HG02870 (cell line): Measurements from ENCODE around the gene PTPRD.

Experiments used
- ATAC-seq: cut with Tn5 transposase; IDR thresholded peaks from one replicate; pipeline ENCODE4 v1.9.1; 2021; ENCODE audit warnings: mild to moderate bottlenecking, moderate library complexity; ENCODE audit not compliant: unreplicated experiment

Gene PTPRD

GRCh38 chr9:8569823-8570222 is 2043.0 kb downstream of the PTPRD start:
- no peak for ATAC-seq

- ATAC-seq = no peak
These were observed 2044.7 kb downstream of the PTPRD start for GRCh38 chr9:8567963-8568579.

GRCh38 chr9:8564960-8565359 is 2047.8 kb downstream of the PTPRD start:
- ATAC-seq = no peak

- no peak for ATAC-seq
These were observed 2052.0 kb downstream of the PTPRD start for GRCh38 chr9:8560560-8561525.

DNA sequence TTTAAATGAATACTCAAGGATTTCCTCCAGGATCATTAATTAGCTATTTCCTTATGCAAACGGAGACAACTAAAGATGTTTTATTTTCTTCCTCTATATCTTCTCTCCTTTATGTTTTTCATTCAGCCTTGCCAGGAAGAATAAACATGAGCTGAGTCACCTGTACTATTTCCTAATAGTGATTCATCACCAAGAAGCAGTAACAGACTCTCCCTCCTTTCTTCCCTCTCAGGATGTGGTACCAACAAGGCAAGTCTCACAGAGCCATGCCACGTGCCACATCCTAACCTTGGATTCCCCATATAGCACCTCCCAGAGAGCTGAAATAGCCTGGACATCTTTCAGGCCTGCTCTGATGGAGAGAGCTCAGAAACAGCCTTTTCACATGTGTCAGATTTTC is 2054.6 kb downstream of the PTPRD start:
- ATAC-seq = no peak

DNA sequence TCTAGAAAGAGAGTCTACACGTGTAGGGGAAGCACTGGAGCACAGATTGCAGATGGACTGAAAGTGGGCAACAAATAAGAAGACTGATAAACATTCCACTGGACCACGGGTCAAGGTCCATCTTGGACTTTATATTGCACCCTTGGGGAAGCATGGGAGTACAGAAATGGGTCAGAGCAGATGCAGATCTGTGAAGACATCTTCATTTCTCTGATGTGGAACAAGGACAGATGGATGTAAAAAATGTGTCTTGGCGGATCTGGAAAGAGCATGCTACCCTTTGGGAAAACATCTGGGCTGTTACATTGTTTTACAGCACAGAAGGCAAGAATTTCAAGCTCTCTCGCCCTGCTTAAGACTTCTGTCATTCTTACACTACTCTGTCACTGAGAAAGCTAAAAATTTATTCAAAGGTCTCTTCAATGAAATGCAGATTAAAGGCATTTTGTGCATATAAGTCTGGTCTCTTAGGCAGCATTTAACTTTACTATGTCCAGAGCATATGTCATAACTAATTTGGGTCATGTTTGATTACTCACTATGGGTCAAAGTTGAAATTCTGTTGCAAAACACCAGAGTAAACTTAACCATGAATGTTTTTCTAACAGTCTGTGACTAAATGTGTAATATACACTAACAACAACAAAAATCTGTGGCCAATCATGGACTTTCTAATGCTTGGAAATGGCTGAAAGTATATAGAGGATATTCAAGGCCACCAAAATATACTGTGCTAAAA is 2056.9 kb downstream of the PTPRD start:
- ATAC-seq = no peak

GRCh38 chr9:8553444-8553843 is 2059.4 kb downstream of the PTPRD start:
- ATAC-seq = no peak

GRCh38 chr9:8552732-8553131 is 2060.1 kb downstream of the PTPRD start:
- no peak for ATAC-seq

DNA sequence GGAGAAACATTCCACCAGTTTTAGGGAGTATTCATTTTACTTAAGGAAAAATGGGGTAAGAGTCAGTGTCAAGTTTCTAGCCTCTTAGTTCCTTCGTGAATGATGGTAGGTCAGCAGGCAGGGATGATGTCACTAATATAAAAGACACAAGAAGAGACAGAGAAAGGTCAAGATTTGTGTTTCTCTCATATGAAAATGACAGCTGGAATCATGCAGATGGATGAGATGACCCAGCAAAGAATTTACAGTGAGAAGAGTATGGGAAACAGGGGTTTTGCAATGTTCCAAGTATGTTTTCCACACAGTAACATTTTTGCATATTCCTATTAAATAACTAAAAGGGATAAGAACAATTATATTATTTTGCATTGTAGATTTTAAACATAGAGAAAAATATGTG is 2063.6 kb downstream of the PTPRD start:
- ATAC-seq = no peak

- no peak for ATAC-seq
These were observed 2069.6 kb downstream of the PTPRD start for GRCh38 chr9:8543219-8543618.

- no peak for ATAC-seq
These were observed 2070.3 kb downstream of the PTPRD start for GRCh38 chr9:8542537-8542936.

GRCh38 chr9:8539681-8540197 is 2073.1 kb downstream of the PTPRD start:
- no peak for ATAC-seq

- ATAC-seq = no peak
These were observed 2076.0 kb downstream of the PTPRD start for GRCh38 chr9:8536845-8537244.

DNA sequence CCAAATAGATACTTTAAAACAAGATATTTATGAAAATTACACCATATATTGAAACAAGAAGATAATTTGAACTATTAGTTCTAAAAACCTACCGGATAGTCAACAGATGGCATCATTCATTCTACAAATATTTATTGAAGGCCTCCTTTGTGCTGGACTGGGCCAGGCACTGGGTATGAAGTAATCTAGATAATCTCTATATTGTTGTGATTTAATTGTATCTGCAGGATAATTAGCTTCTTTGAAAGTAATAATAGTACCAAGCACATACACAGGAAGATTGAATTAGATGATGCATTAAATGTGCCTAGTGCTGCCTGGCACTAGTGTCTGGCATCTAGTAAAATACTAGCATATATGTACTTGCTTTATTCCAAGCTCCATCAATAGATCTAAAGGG is 2078.0 kb downstream of the PTPRD start:
- ATAC-seq = no peak

GRCh38 chr9:8533681-8534080 is 2079.1 kb downstream of the PTPRD start:
- no peak for ATAC-seq

- ATAC-seq = no peak
These were observed 2080.9 kb downstream of the PTPRD start for GRCh38 chr9:8531826-8532415.

GRCh38 chr9:8521112-8521511 is 2091.7 kb downstream of the PTPRD start:
- ATAC-seq = no peak

DNA sequence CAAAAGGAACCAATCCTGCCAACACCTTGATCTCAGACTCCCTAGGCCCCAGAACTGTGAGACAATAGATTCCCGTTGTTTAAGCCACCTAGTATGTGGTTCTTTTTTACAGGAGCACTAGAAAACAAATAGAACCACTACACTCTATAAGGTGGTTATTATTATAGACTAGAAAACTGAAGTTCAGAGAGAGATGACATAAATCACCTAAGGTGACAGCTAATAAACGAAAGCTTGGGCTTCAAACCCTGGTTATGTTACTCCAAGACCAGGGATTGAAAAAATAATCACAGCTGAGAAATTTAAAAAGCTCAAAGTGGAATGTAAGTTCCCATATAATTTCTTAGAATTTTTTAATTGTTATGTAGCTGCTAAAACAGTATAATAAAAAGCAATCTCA is 2097.1 kb downstream of the PTPRD start:
- ATAC-seq = no peak

DNA sequence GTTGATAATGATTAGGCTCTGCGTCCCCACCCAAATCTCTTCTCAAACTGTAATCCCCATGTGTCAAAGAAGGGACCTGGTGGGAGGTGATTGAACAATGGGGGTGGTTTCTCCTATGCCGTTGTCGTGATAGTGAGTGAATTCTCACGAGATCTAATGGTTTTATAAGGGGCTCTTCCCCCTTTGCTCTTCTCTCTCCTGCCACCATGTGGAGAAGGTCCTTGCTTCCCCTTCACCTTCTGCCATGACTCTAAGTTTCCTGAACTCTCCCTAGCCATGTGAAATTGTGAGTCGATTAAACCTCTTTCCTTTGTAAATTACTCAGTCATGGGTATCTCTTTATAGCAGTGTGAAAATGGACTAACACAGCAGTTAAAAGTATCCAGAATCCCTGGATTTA is 2098.0 kb downstream of the PTPRD start:
- no peak for ATAC-seq

DNA sequence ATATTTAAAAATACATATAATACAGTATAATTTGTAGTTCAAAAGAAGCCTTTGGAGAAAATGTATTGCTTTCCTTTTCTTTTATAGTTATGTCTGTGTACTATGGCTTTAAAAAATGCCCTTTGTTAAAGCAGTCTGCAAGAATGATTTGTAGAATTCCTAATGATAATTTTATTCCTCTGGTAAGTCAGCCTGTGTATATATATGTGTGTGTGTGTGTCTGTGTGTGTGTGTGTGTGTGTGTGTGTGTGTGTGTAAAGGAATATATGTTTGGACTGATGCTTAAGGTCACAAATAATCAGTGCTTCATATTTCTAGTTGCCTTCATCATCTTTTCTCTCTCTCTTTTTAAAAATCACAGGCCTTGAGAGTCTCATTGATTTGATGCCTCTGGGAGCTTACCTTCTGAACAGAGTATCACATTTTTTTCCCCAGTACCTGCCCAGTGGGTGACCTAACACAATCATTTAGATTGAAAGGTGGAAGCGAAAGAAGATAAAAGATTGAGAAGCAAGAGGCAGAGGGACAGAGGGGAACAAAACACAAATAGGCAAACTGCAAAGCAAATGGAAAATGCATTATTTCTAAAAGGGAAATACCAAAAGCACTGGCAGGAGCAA is 2104.0 kb downstream of the PTPRD start:
- ATAC-seq = no peak

GRCh38 chr9:8494571-8494970 is 2118.2 kb downstream of the PTPRD start:
- no peak for ATAC-seq
